HL-60 (cell line): Measurements from ENCODE around the gene TUBB4A.

Experiments used
- GABPA ChIP-seq: IDR thresholded peaks from 2 replicates; pipeline ENCODE4 v1.6.1; 2012; ENCODE audit warnings: low read depth
- POLR2AphosphoS5 ChIP-seq: IDR thresholded peaks from 2 replicates; pipeline ENCODE4 v1.6.1; 2012; ENCODE audit warnings: low read depth
- REST ChIP-seq: IDR thresholded peaks from 2 replicates; pipeline ENCODE4 v1.6.1; 2012; ENCODE audit warnings: low read depth; ENCODE audit not compliant: insufficient replicate concordance
- SPI1 ChIP-seq: IDR thresholded peaks from 2 replicates; pipeline ENCODE4 v1.6.1; 2012; ENCODE audit warnings: low read depth, mild to moderate bottlenecking, borderline replicate concordance
- TF ChIP-seq, protein P1 (sequence below): IDR thresholded peaks from one replicate; pipeline ENCODE4 v1.5.1; 2011; ENCODE audit warnings: low read length, control low read depth, inconsistent platforms; ENCODE audit not compliant: insufficient read depth

DNA sequence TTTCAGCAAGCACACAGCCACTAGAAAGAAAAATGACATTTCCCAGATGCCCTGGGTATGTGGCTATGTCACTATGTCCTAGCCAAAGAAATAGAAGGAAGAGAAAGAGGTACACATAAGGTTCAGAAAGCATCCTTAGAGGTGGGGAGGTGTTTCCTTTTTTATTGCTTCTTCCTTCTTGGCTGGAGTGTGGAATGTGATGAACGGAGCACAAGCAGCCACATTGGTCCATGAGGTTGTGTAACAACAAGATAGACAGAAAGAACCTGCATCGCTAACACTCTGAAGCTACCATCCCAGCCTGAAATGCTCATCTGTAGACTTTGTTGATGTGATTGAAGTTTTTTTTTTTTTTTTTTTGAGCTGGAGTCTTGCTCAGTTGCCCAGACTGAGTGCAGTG lies 49.2 kb downstream of the TUBB4A start:
- TF ChIP-seq POLR2AphosphoS5 (no peak), SPI1 (no peak), REST (no peak), GABPA (no peak)
- TF ChIP-seq, protein P1, sequence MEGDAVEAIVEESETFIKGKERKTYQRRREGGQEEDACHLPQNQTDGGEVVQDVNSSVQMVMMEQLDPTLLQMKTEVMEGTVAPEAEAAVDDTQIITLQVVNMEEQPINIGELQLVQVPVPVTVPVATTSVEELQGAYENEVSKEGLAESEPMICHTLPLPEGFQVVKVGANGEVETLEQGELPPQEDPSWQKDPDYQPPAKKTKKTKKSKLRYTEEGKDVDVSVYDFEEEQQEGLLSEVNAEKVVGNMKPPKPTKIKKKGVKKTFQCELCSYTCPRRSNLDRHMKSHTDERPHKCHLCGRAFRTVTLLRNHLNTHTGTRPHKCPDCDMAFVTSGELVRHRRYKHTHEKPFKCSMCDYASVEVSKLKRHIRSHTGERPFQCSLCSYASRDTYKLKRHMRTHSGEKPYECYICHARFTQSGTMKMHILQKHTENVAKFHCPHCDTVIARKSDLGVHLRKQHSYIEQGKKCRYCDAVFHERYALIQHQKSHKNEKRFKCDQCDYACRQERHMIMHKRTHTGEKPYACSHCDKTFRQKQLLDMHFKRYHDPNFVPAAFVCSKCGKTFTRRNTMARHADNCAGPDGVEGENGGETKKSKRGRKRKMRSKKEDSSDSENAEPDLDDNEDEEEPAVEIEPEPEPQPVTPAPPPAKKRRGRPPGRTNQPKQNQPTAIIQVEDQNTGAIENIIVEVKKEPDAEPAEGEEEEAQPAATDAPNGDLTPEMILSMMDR, result no peak
